Measurements from ENCODE around the gene STAT6. TPM values are rescaled to one million over a fixed set of nuclear protein-coding genes. Genes with fewer than 3 reads are reported as not detected.
"Not testable (repeated sequence)": the region's sequence is repeated elsewhere in the genome, so short reads cannot be mapped to it uniquely, and the experiment has no call there.

Gene STAT6
- polyA plus RNA-seq, 3 donors = 57.2 to 170 (median 120) TPM

DNA sequence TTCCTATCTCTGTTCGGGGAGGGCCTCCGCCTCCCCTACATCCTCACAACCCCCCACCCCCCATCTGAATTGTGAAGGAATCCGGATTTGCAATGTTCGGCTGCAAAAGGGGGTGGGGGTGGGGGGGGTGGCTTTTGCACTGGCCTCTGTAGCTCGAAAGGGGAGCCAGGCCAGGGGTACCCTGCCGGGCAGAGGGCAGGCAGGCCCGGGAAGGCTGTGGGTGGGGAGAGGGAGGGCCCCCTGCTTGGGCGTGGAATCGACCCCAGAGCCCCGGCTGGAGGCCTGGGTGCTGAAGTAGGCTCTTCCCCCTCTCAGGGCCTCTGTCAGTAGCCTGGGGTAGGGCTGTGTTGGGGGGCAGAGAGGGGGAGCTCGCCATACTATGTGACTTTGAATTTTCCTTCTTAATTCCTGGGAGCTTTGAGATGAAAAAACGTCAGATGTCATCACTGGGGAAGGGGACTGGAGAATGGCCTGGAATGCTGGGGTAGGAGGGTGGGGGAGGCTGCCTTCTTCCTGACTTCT is 18.2 kb upstream of the STAT6 start:
- WGBS, 3 donors = 15 to 22% (median 16%) methylated on average over 10 to 12 of the region's 12 CpGs
- no peak overlapping the region for H3K27ac ChIP-seq (ENCODE audit: low read depth, low read length)

DNA sequence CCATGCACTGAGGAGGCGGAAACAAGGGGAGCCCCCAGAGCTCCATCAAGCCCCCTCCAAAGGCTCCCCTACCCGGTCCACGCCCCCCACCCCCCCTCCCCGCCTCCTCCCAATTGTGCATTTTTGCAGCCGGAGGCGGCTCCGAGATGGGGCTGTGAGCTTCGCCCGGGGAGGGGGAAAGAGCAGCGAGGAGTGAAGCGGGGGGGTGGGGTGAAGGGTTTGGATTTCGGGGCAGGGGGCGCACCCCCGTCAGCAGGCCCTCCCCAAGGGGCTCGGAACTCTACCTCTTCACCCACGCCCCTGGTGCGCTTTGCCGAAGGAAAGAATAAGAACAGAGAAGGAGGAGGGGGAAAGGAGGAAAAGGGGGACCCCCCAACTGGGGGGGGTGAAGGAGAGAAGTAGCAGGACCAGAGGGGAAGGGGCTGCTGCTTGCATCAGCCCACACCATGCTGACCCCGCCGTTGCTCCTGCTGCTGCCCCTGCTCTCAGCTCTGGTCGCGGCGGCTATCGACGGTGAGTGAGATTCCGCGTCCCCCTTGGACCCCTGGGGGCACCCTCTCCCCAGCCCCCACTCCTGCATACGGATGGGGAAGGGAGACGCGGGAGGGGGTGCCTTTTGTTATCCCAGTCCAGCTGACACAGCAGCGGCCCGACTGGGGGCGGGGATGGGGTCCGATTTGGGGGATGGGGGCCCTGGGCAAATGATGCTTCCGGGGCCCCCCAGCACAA is 17.5 kb upstream of the STAT6 start:
- 3 to 8% (median 3%) methylated on average over 25 to 35 of the region's 35 CpGs for WGBS, 3 donors
- no peak overlapping the region for H3K27ac ChIP-seq (ENCODE audit: low read depth, low read length)

- H3K27ac ChIP-seq (ENCODE audit: low read depth, low read length) = peak within 1 kb of the TSS; percentile 74
- 0 to 1% (median 0%) methylated on average over 40 to 57 of the region's 57 CpGs for WGBS, 3 donors
Observed at GRCh38 chr12:57127726-57128518, 16.8 kb upstream of the STAT6 start, which contains the start of gene LRP1. Gene LRP1, plus strand, starts transcription at chr12:57128483. Its CDS starts 482 bp downstream, at chr12:57128965.

DNA sequence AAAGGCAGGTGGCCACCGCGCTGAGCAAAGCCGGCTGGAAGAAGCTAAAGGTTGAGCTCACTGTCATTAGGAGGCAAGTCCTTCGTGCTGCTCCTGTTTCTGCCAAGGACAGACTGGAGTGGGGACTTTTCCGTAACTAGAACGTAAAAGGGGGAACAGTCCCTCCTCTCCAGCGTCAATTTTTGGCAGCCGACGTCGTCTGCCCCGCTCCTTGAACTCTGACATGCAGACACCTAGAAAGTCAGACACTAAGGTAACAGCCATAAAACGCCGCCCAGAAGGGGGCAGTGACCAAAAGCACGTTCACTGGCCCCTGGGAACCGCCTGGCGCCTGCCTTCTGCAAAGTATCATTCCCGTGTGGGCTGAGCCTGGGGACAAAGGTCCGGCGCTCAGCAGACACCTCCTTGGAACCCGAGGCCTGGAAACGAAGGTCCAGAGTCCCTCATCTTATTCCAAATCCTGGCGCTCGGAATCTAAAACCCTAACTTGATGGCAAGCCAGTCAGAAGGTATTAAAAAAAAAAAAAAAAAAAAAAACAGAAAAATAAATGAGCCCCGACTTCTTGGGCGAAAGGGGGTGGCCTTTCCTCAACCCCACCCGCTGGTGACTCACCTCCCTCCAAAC is 16.1 kb upstream of the STAT6 start:
- H3K27ac ChIP-seq (ENCODE audit: low read depth, low read length) = no peak overlapping the region
- WGBS, 3 donors = 3 to 6% (median 4%) methylated on average over 26 of the region's 26 CpGs

DNA sequence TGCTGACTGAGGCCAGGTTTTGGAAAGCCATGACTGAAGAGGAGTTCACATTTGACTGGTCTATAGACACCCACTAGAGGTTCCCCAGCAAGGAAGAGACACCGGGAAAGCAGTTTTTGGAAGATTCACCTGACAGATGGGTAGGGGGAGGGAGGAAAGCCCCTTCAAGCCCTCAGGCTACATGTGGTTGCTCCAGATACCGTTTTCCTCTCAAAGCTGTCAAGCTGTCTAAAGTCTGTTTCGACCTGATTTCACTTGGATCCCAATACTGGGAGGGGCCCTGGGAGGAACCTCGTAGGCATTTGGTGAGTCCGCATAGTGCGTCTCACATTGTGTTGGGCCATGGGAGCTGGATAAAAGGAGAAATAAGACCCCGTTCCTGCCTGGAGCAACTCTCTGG is 15.4 kb upstream of the STAT6 start:
- H3K27ac ChIP-seq (ENCODE audit: low read depth, low read length) = no peak overlapping the region
- WGBS, 3 donors = 37 to 51% (median 43%) methylated on average over 7 of the region's 7 CpGs

DNA sequence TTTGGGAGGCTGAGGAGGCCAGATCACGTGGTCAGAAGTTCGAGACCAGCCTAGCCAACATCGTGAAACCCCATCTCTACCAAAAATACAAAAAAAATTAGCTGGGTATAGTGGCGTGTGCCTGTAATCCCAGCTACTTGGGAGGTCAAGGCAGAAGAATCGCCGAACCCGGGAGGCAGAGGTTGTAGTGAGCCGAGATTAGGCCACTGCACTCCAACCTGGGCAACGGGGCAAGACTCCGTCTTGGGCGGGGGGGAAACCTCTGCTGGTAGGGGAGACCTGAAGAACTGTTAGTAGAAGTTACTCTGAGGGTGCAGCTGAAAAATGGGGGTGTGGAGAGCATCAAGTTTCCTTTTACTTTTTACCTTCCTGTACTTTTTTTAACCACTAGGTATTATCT is 14.9 kb upstream of the STAT6 start:
- H3K27ac ChIP-seq (ENCODE audit: low read depth, low read length) = no peak overlapping the region
- WGBS, 3 donors = 91 to 95% (median 92%) methylated on average over 11 of the region's 11 CpGs

DNA sequence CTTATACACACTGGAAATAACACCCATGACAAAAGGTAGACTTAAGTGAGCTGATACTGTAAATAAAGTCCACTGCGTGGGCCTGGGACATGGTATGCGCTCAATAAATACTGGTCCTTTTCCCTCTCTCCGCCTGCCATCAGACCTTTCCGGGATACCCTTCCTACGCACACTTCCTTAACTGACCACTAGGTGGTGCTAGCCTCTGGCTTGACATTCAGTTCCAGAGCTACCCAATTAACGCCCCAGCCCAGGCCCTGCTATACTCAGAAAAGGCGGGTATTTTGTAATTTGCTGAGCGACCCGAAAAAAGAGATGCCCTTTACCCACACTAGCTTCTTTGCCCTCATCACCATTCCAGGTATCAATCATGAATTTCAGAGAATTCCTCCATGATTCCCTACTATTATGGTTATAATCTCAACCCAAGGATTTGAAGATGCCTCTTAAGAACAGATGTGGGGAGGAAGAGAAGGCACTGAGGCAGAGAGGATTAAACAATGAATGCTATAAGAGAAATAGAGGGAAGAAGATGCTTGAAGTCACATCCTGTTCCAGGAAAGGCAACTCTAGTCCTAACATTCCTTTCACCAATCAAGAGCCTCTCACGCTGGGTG is 13.2 kb upstream of the STAT6 start:
- no peak overlapping the region for H3K27ac ChIP-seq (ENCODE audit: low read depth, low read length)
- 13 to 17% (median 15%) methylated on average over 10 of the region's 10 CpGs for WGBS, 3 donors

DNA sequence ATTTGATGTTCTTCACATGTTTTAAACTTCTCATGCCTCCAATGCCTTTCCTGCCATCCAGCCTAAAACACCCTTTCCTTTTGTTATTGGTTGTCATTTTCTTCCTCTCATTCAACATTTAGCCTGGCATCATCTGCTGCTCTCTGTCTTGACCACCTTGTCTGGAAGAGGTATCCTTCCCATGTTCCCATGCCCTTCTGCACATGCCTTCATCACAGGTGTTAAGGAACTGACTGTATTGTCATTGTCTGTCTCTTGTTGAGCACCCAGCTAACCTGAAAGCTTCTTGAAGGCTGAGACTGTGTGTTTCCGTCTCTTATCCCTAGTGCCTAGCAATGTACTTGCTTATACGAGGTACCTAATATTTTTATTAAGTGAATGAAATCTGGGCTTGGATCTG is 12.7 kb upstream of the STAT6 start:
- H3K27ac ChIP-seq (ENCODE audit: low read depth, low read length) = no peak overlapping the region
- 38 to 57% (median 52%) methylated on average over 2 of the region's 2 CpGs for WGBS, 3 donors

DNA sequence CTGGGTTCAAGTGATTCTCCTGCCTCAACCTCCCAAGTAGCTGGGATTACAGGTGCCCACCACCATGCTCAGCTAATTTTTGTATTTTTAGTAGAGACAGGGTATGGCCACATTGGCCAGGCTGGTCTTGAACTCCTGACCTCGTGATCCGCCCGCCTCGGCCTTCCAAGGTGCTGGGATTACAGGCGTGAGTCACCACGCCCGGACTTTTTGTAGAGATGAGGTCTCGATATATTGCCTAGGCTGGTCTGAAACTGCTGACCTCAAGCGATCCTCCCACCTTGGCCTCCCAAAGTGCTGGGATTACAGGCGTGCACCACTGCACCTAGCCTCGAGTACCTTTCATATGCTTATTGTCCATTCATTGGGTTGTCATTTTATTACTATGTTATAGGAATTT is 9.6 kb upstream of the STAT6 start:
- WGBS, 3 donors = 89 to 92% (median 90%) methylated on average over 11 of the region's 11 CpGs
- H3K27ac ChIP-seq (ENCODE audit: low read depth, low read length) = not testable (repeated sequence)

- 89 to 90% (median 89%) methylated on average over 5 of the region's 5 CpGs for WGBS, 3 donors
- H3K27ac ChIP-seq (ENCODE audit: low read depth, low read length) = no peak overlapping the region
Observed at GRCh38 chr12:57119294-57120085, 8.3 kb upstream of the STAT6 start.

GRCh38 chr12:57118711-57119271 is 7.6 kb upstream of the STAT6 start:
- 60 to 92% (median 86%) methylated on average over 1 of the region's 1 CpG for WGBS, 3 donors
- H3K27ac ChIP-seq (ENCODE audit: low read depth, low read length) = no peak overlapping the region

- H3K27ac ChIP-seq (ENCODE audit: low read depth, low read length) = no peak overlapping the region
- WGBS, 3 donors = 73 to 93% (median 76%) methylated on average over 5 of the region's 5 CpGs
Observed at GRCh38 chr12:57116580-57117281, 5.6 kb upstream of the STAT6 start.

DNA sequence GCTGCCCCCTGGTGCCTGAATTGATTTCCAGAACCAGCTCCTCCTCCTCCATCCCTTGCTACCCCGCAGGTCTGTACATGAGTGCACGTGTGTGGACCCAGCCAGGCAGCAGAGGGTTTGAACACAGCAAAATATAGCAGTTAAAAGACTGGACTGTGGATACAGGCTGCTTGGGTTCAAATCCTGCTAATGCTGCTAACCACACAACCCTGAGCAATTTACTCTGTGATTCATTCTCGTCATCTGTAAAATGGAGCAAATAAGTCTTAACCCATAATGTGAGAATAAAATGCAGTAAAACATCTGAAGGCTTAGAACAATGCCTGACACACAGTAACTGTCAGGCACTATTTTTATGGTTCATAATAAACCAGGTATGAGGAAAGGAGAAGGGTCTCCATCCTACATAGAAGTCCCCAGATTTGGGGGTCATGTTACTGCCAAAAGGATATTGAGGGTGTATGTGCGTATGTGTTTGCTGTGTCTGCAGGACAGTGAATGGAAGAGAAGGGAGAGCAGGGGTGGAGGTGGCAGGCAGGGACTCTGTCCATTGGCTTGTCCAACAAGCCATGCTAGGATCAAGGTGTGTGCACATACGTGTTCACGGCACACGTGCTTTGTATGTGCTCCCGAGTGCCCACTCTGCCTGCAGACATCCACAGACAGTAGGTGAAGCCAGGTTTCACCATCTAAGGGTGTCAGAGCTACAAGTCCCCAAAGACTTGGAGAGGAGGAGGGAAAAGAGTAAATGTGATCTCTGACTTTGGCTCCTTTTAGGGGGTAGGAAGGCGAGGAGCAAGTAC is 1.5 kb upstream of the STAT6 start:
- 58 to 65% (median 65%) methylated on average over 9 of the region's 9 CpGs for WGBS, 3 donors

GRCh38 chr12:57110104-57111030 is 795 bp downstream of the STAT6 start:
- WGBS, 3 donors = 3 to 4% (median 3%) methylated on average over 28 of the region's 28 CpGs
- peak overlapping the region; percentile 94 for H3K27ac ChIP-seq (ENCODE audit: low read depth, low read length)

More for the DNA sequence above, 1.5 kb upstream of the STAT6 start:
- H3K27ac ChIP-seq (ENCODE audit: low read depth, low read length) = no peak overlapping the region
